Amniotic stem cell (primary cell): Measurements from ENCODE around the gene CASQ1.

Experiments
- DNase-seq: peaks from one replicate; lab custom pipeline; 2025; lab: John Stamatoyannopoulos, UW

CASQ1 gene

GRCh38 chr1:160189649-160190625 is at the start of gene CASQ1:
TSS of gene CASQ1 (plus strand) at chr1:160190575. CDS start at chr1:160190752, 177 bp downstream.
- no peak for DNase-seq

- no peak for DNase-seq
Measured at GRCh38 chr1:160143695-160144094, 46.7 kb upstream of the CASQ1 start.

DNA sequence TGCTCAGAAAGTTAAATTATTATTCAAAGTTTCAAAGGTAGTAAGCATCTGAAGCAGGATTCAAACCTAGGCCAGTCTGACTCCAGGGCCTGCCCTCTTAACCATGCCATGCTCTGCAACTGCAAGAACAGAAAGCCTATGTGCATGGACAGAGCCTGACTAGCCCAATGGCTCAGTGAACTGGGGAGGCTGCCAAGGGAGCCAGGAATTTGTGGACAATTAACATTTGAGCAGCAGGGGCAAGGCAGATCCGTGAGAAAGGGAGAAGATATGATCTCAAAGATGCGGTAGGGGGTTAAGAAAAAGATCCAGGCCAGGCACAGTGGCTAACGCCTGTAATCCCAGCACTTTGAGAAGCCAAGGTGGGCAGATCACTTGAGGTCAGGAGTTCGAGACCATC is 45.5 kb upstream of the CASQ1 start:
- DNase-seq = no peak

DNA sequence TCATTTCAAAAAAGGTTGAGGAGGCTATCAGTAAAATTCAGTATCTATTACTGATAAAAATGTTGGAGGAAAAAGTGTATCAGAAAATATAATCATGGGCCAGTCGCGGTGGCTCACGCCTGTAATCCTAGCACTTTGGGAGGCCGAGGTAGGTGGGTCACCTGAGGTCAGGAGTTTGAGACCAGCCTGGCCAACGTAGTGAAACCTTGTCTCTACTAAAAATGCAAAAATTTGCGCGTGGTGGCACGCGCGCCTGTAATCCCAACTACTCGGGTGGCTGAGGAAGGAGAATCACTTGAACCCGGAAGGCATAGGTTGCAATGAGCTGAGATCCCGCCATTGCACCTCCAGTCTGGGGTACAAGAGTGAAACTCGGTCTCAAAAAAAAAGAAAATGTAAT is 44.3 kb upstream of the CASQ1 start:
- no peak for DNase-seq

- DNase-seq = no peak
Measured at GRCh38 chr1:160148121-160148520, 42.3 kb upstream of the CASQ1 start.

DNA sequence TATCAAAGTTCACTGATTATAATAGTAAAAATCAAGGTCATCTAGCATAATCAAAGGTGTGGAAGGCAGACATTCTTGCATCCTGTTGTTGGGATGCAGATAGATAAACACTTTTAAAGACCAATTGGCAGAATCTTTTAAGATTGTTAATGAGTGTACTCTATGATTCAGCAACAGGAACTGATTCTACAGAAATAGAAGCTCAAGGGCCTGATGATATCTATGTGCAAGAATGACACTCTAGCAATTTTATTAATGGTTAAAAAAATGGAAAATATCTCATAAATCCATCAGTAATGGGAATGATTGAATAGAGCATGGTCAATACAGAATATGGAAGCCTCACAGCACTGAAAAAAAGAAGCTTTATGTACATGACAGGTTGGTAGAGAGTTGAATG is 41.1 kb upstream of the CASQ1 start:
- DNase-seq = no peak

DNA sequence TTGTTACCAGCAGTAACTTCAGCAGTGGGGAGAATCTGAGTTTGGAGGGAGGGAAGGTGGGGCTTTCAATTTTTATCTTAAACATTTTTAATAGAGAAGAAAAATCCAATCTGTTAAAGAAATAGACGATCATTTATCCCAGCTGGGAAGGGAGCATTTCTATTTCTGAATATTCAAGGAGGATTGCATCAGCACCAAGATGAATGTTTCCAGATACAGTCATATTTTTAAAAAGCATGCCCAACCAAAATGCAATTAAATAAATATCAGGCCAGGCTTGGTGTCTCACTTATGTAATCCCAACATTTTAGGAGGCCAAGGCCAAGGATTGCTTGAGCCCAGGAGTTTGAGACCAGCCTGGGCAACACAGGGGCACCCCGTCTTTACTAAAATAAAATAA is 40.7 kb upstream of the CASQ1 start:
- DNase-seq = peak; percentile 21

- no peak for DNase-seq
Measured at GRCh38 chr1:160151303-160151702, 39.1 kb upstream of the CASQ1 start, which contains the start of gene ATP1A4. TSS of gene ATP1A4 (plus strand) at chr1:160151603. CDS start at chr1:160152041, 438 bp downstream.

DNA sequence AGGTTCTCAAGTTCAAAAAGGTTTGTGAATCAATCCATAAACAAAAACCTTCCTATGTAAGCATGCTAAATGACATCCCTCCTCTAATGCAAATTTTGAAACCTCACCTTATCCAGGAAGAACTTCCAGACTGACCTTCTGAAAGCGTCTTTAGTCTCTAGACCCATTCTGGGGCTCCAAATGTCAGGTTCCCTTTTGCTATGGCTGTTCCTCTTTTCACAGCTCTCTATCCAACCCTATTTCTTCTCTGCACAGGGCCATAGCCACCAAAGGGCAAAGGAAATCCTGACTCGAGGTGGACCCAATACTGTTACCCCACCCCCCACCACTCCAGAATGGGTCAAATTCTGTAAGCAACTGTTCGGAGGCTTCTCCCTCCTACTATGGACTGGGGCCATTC is 35.6 kb upstream of the CASQ1 start:
- no peak for DNase-seq

DNA sequence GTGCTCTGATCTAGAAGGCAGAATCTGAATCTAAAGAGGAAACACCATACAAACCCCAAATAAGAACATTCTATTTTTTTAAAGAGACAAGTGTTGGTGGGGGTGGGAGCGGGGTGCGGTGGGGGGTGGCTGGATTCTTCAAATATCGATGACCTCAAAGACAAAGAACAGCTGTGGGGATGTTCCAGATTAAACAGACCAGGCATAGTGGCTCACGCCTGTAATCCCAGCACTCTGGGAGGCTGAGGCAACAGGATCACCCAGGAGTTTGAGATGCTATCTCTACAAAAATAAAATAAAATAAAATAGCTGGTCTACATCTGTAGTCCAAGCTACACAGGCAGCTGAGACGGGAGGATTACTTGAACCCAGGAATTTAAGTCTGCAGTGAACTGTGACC is 34.0 kb upstream of the CASQ1 start:
- no peak for DNase-seq

DNA sequence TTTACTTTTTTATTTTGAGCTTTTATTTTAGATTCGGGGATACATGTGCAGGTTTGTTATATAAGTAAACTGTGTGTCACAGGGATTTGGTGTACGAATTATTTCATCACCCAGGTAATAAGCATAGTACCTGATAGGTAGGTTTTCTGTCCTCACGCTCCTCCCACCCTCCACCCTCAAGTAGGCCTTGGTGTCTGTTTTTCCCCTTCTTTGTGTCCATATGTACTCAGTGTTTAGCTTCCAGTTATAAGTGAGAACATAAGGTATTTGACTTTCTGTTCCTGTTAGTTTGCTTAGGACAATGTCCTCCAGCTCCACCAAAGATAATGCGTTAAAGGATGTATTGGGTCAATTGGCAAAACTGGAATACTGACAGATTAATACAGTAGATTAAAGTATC is 33.2 kb upstream of the CASQ1 start:
- DNase-seq = no peak

- DNase-seq = no peak
Measured at GRCh38 chr1:160158031-160158430, 32.3 kb upstream of the CASQ1 start.

- no peak for DNase-seq
Measured at GRCh38 chr1:160158534-160158933, 31.8 kb upstream of the CASQ1 start.

DNA sequence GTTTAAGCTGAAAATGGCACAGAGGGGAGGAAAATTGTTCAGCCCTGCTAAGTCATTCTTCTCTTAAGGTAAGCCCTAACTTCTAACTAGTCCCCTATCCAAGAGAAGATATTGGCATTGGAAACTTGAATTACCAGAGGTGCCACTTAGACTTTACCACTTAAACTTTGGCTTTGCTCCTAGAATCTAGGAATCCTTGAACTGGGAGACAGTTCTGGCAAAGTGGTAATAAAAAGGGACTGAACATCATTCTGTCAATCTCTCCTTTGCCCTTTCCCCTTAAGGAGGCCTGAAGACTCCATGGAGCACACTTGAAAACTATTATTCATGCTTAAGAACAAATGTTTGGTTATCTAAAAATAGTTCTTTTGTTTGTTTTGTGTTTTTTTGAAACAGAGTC is 30.5 kb upstream of the CASQ1 start:
- no peak for DNase-seq

DNA sequence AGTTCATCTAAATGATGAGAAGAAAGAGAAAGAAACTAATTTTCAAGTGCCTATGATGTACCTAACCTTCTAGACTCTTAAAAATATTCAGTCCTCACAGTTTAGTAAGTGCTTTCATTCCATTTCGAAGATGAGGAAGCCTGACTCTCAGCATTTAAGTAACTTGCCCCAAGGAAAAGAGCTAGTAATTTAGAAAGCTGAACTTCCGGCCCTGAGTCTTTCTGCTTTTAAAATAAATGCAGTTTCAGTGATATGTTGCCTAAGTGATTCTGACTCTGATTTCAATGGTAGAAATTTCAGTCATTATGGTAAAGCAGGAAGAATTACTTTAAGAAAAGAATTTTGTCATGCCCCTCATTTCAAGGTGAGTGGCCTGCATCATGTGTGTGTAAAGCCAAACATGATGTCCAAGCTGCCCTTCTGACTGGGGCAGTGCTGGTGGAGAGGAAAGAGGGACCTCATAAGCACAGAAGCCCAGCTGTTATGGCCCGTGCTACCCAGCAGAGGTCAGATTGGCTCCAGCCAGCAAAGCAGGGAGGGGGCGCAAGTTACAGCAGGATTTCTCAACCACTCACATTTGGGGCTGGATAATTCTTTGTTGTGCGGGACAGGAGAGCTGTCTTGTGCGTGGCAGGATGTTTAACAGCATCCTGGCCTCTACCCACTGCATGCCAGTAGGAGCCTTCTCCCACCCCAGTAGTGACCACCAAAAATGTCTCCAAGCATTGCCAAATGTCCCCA is 28.2 kb upstream of the CASQ1 start:
- DNase-seq = no peak

GRCh38 chr1:160162931-160163330 is 27.4 kb upstream of the CASQ1 start:
- no peak for DNase-seq

GRCh38 chr1:160163615-160164014 is 26.8 kb upstream of the CASQ1 start:
- DNase-seq = no peak

DNA sequence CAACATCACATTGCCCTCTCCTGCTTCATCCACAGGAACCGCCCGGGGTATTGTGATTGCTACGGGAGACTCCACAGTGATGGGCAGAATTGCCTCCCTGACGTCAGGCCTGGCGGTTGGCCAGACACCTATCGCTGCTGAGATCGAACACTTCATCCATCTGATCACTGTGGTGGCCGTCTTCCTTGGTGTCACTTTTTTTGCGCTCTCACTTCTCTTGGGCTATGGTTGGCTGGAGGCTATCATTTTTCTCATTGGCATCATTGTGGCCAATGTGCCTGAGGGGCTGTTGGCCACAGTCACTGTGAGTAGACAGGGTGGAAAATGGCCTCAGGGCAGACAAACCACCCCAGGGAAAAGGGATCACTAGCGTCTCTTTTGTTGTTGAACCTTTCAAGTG is 26.3 kb upstream of the CASQ1 start:
- DNase-seq = no peak

DNA sequence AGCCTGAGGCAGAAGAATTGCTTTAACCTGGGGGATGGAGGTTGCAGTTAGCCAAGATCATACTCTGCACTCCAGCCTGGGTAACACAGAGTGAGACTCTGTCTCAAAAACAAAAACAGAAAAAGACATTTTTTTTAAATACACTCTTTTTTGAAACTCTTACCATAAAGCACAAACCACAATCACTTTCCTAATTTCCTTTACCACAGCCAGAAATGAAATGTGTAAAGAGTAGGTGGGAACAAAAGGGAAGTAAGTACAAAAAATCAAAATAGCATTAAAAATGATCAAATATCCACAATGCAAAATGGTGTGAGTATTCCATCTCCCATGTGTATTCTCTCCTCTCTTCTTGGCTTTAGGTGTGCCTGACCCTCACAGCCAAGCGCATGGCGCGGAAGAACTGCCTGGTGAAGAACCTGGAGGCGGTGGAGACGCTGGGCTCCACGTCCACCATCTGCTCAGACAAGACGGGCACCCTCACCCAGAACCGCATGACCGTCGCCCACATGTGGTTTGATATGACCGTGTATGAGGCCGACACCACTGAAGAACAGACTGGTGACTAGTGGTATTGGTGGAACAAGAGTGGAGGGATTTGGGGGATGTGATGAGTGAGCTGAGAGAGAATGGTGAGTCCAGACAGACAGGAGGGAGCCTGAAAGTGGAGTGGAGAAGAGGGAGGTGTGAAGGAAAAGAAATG is 24.1 kb upstream of the CASQ1 start:
- DNase-seq = no peak

DNA sequence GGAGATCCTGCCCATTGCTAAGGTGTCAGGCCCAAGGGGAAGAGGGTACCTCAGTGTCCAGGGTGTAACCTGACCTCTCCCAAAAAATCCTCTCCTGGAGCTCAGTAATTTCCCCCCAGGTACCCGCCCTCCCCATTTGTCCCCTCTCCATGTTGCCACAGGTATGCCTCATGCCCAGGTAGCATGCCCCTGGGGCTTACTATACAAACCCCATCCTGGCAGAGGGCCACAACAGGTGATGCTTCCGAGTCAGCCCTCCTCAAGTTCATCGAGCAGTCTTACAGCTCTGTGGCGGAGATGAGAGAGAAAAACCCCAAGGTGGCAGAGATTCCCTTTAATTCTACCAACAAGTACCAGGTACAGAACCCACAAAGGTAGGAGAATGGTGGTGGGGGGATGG is 23.3 kb upstream of the CASQ1 start:
- DNase-seq = no peak

- DNase-seq = no peak
Measured at GRCh38 chr1:160167580-160167979, 22.8 kb upstream of the CASQ1 start.

GRCh38 chr1:160168016-160168415 is 22.4 kb upstream of the CASQ1 start:
- no peak for DNase-seq
